HG03045 (cell line): Measurements from ENCODE around the gene MZT2B.
"Not testable (repeated sequence)": the region's sequence is repeated elsewhere in the genome, so short reads cannot be mapped to it uniquely, and the experiment has no call there.

Experiments
- ATAC-seq: cut with Tn5 transposase; IDR thresholded peaks from one replicate; pipeline ENCODE4 v1.9.1; 2021; ENCODE audit warnings: mild to moderate bottlenecking, moderate library complexity; ENCODE audit not compliant: unreplicated experiment

MZT2B gene

GRCh38 chr2:130169896-130170295 lies 12.2 kb upstream of the MZT2B start:
- ATAC-seq, result no peak

GRCh38 chr2:130174866-130175265 lies 7.2 kb upstream of the MZT2B start:
- ATAC-seq, result peak; percentile 77

GRCh38 chr2:130180404-130181324 lies 1.4 kb upstream of the MZT2B start:
- ATAC-seq, result not testable (repeated sequence)

- ATAC-seq, result peak; percentile 58
These were observed 660 bp upstream of the MZT2B start, which contains the start of gene SMPD4 for GRCh38 chr2:130181325-130181879. TSS of gene SMPD4 (minus strand) at chr2:130181602. CDS start at chr2:130176592, 5,010 bp downstream.

- ATAC-seq, result peak; percentile 25
These were observed 907 bp downstream of the MZT2B start for GRCh38 chr2:130182826-130183511.

- no peak for ATAC-seq
These were observed 1.7 kb downstream of the MZT2B start for GRCh38 chr2:130183512-130184373.

GRCh38 chr2:130185436-130185835 lies 3.4 kb downstream of the MZT2B start:
- ATAC-seq, result no peak

GRCh38 chr2:130185896-130186295 lies 3.8 kb downstream of the MZT2B start:
- ATAC-seq, result no peak

GRCh38 chr2:130186391-130186790 lies 4.3 kb downstream of the MZT2B start:
- no peak for ATAC-seq

GRCh38 chr2:130187268-130187667 lies 5.2 kb downstream of the MZT2B start:
- ATAC-seq, result no peak

GRCh38 chr2:130187859-130188792 lies 6.1 kb downstream of the MZT2B start:
- not testable (repeated sequence) for ATAC-seq

- ATAC-seq, result not testable (repeated sequence)
These were observed 6.9 kb downstream of the MZT2B start for GRCh38 chr2:130188958-130189357.

GRCh38 chr2:130190237-130190636 lies 8.2 kb downstream of the MZT2B start:
- no peak for ATAC-seq

- ATAC-seq, result not testable (repeated sequence)
These were observed 9.3 kb downstream of the MZT2B start for GRCh38 chr2:130191319-130191718.

- not testable (repeated sequence) for ATAC-seq
These were observed 10.4 kb downstream of the MZT2B start for GRCh38 chr2:130192451-130192850.

GRCh38 chr2:130193824-130194223 lies 11.8 kb downstream of the MZT2B start:
- ATAC-seq, result not testable (repeated sequence)

GRCh38 chr2:130195089-130195635 lies 13.1 kb downstream of the MZT2B start:
- ATAC-seq, result not testable (repeated sequence)

- ATAC-seq, result not testable (repeated sequence)
These were observed 14.0 kb downstream of the MZT2B start for GRCh38 chr2:130196052-130196451.

- no peak for ATAC-seq
These were observed 16.3 kb downstream of the MZT2B start, which contains the start of gene TUBA3E for GRCh38 chr2:130198343-130198742. TSS of gene TUBA3E (minus strand) at chr2:130198439. CDS start at chr2:130198360, 79 bp downstream.
